B cell (primary cell): ENCODE results near the gene HSFX4.
"Not testable (repeated sequence)": the region's sequence is repeated elsewhere in the genome, so short reads cannot be mapped to it uniquely, and the experiment has no call there.

Experiments
- EZH2 ChIP-seq: IDR thresholded peaks from 2 replicates; pipeline ENCODE4 v1.6.1; 2012; ENCODE audit warnings: borderline replicate concordance, low read depth, mild to moderate bottlenecking, moderate library complexity, low read length; ENCODE audit not compliant: insufficient read depth, poor library complexity, severe bottlenecking
- TF ChIP-seq, protein P1 (sequence below): fragments of 200-600 bp; IDR thresholded peaks from one replicate; pipeline ENCODE4 v1.8.0; 2022; ENCODE audit warnings: antibody characterized with exemption, mild to moderate bottlenecking

- TF ChIP-seq, protein P1, sequence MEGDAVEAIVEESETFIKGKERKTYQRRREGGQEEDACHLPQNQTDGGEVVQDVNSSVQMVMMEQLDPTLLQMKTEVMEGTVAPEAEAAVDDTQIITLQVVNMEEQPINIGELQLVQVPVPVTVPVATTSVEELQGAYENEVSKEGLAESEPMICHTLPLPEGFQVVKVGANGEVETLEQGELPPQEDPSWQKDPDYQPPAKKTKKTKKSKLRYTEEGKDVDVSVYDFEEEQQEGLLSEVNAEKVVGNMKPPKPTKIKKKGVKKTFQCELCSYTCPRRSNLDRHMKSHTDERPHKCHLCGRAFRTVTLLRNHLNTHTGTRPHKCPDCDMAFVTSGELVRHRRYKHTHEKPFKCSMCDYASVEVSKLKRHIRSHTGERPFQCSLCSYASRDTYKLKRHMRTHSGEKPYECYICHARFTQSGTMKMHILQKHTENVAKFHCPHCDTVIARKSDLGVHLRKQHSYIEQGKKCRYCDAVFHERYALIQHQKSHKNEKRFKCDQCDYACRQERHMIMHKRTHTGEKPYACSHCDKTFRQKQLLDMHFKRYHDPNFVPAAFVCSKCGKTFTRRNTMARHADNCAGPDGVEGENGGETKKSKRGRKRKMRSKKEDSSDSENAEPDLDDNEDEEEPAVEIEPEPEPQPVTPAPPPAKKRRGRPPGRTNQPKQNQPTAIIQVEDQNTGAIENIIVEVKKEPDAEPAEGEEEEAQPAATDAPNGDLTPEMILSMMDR, result not testable (repeated sequence)
- not testable (repeated sequence) for TF ChIP-seq EZH2
Measured at GRCh38 chrX:149929400-149929799, at the start of gene HSFX4.
